ENCODE measurements around the gene SSPN. TPM values are rescaled to one million over a fixed set of nuclear protein-coding genes. Genes with fewer than 3 reads are reported as not detected.

SSPN gene
- total RNA-seq, 1 experiment from 2014 or later: 0.17 TPM

GRCh38 chr12:26226629-26227360 lies 31.4 kb downstream of the SSPN start:
- RAD21 ChIA-PET (ENCODE audit: low non-redundant PET in 1 of 2, low total read pairs in 2 of 2, uncharacterized antibody in 2 of 2, unreplicated experiment in 2 of 2): no interaction called here
- no peak overlapping the region for H3K27ac ChIP-seq (ENCODE audit: low read depth, low read length)
- no TSS peak for BruUV-seq (replicated peaks)
- no peak overlapping the region for H3K9ac ChIP-seq (ENCODE audit: low read length)
- no peaks in the 10 kb centered on the region for H3K4me1 ChIP-seq (ENCODE audit: control insufficient read depth in 1 of 2, insufficient read depth in 2 of 2, low read length in 2 of 2)
- no peak overlapping the region for H3K4me2 ChIP-seq (ENCODE audit: low read length)
- no peaks in the 10 kb centered on the region for H3K27me3 ChIP-seq (ENCODE audit: insufficient read depth, low read length)
- no peak for TF ChIP-seq TCF7L2 (IDR thresholded peaks at IDR 0.05; ENCODE audit: borderline replicate concordance, extremely low read depth, insufficient read depth, insufficient read length)
- no peak for TF ChIP-seq CEBPB (IDR thresholded peaks at IDR 0.05; ENCODE audit: low read depth)
- no peak for TF ChIP-seq JUND (IDR thresholded peaks at IDR 0.05)
- TF ChIP-seq FOSL1 (IDR thresholded peaks at IDR 0.05; ENCODE audit: low read depth): no peak
- no peak for TF ChIP-seq RAD21 (IDR thresholded peaks at IDR 0.05; ENCODE audit: low read depth)
- TF ChIP-seq ZFX (IDR thresholded peaks at IDR 0.05): no peak
- H4K20me1 ChIP-seq (ENCODE audit: insufficient read depth): no peaks in the 10 kb centered on the region
- no peaks in the 10 kb centered on the region for H3K9me3 ChIP-seq (ENCODE audit: control insufficient read depth in 1 of 2, insufficient read depth in 1 of 2, low read depth in 1 of 2, low read length in 2 of 2)
- H3K9me2 ChIP-seq (ENCODE audit: insufficient read depth): no peaks in the 10 kb centered on the region
- DNase-seq (ENCODE audit: low read depth, low spot score) (no peak), ATAC-seq (no peak)
- no peak overlapping the region for H3K4me3 ChIP-seq (replicated peaks in 1 of 2; ENCODE audit: low read depth in 1 of 2, low read length in 2 of 2)
- POLR2A ChIA-PET: no interaction called here
- H3K36me3 ChIP-seq (ENCODE audit: control insufficient read depth in 1 of 2, insufficient read depth in 2 of 2, low read length in 2 of 2): no peaks in the 10 kb centered on the region
- intact Hi-C loops (cut with micrococcal nuclease): no loop called here
- CTCF ChIA-PET: no interaction called here
- H3K79me2 ChIP-seq (ENCODE audit: insufficient read depth, low read length): no peaks in the 10 kb centered on the region
- H2AFZ ChIP-seq (ENCODE audit: low read depth, low read length, poor library complexity, severe bottlenecking): no peak overlapping the region

DNA sequence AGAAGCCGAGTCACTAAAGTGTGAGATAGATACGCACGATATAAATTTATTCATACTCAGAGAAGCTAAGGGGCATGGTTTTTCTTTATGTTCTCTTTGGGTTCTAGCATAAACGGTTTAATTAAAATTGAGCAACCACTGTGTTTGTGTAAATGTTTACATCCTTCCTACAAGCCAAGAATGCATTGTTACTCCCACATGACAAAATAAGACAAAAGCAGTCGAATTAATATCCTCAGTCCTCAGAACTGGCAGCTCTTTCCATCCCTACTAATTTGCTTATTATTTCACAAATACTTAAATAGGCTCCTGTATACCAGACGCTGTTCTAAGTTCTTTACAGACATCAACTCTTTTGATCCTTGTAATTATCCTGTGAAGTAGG lies 32.0 kb downstream of the SSPN start:
- ATAC-seq (no peak), DNase-seq (ENCODE audit: low read depth, low spot score) (no peak)
- no peak overlapping the region for H3K4me3 ChIP-seq (replicated peaks in 1 of 2; ENCODE audit: low read depth in 1 of 2, low read length in 2 of 2)
- no peaks in the 10 kb centered on the region for H3K36me3 ChIP-seq (ENCODE audit: control insufficient read depth in 1 of 2, insufficient read depth in 2 of 2, low read length in 2 of 2)
- intact Hi-C loops (cut with micrococcal nuclease): no loop called here
- H3K27ac ChIP-seq (ENCODE audit: low read depth, low read length): no peak overlapping the region
- H4K20me1 ChIP-seq (ENCODE audit: insufficient read depth): no peaks in the 10 kb centered on the region
- H3K4me2 ChIP-seq (ENCODE audit: low read length): no peak overlapping the region
- H3K9me2 ChIP-seq (ENCODE audit: insufficient read depth): no peaks in the 10 kb centered on the region
- H3K4me1 ChIP-seq (ENCODE audit: control insufficient read depth in 1 of 2, insufficient read depth in 2 of 2, low read length in 2 of 2): no peaks in the 10 kb centered on the region
- no TSS peak for BruUV-seq (replicated peaks)
- no peaks in the 10 kb centered on the region for H3K27me3 ChIP-seq (ENCODE audit: insufficient read depth, low read length)
- RAD21 ChIA-PET (ENCODE audit: low non-redundant PET in 1 of 2, low total read pairs in 2 of 2, uncharacterized antibody in 2 of 2, unreplicated experiment in 2 of 2): no interaction called here
- POLR2A ChIA-PET: no interaction called here
- TF ChIP-seq EZH2phosphoT487 (IDR thresholded peaks at IDR 0.05; ENCODE audit: borderline replicate concordance): no peak
- TF ChIP-seq, protein P1, sequence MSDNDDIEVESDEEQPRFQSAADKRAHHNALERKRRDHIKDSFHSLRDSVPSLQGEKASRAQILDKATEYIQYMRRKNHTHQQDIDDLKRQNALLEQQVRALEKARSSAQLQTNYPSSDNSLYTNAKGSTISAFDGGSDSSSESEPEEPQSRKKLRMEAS (IDR thresholded peaks at IDR 0.05): no peak
- no peak for TF ChIP-seq SP1 (IDR thresholded peaks at IDR 0.05; ENCODE audit: low read depth)
- TF ChIP-seq SRF (IDR thresholded peaks at IDR 0.05; ENCODE audit: low read depth): no peak
- TF ChIP-seq EZH2 (IDR thresholded peaks at IDR 0.05): no peak
- no peak for TF ChIP-seq JUND (IDR thresholded peaks at IDR 0.05)
- no peak for TF ChIP-seq CEBPB (IDR thresholded peaks at IDR 0.05; ENCODE audit: low read depth)
- TF ChIP-seq ELF1 (IDR thresholded peaks at IDR 0.05; ENCODE audit: borderline replicate concordance, low read depth): no peak
- TF ChIP-seq SIN3A (IDR thresholded peaks at IDR 0.05; ENCODE audit: low read depth): no peak
- TF ChIP-seq FOSL1 (IDR thresholded peaks at IDR 0.05; ENCODE audit: low read depth): no peak
- no peak for TF ChIP-seq TCF7L2 (IDR thresholded peaks at IDR 0.05; ENCODE audit: borderline replicate concordance, extremely low read depth, insufficient read depth, insufficient read length)
- H3K9me3 ChIP-seq (ENCODE audit: control insufficient read depth in 1 of 2, insufficient read depth in 1 of 2, low read depth in 1 of 2, low read length in 2 of 2): no peaks in the 10 kb centered on the region
- no peak overlapping the region for H2AFZ ChIP-seq (ENCODE audit: low read depth, low read length, poor library complexity, severe bottlenecking)
- no peak overlapping the region for H3K9ac ChIP-seq (ENCODE audit: low read length)
- CTCF ChIA-PET: no interaction called here
- no peaks in the 10 kb centered on the region for H3K79me2 ChIP-seq (ENCODE audit: insufficient read depth, low read length)

All from HCT116 (cell line).